Measurements from ENCODE around the gene TRIM71. TPM values are rescaled to one million over a fixed set of nuclear protein-coding genes. Genes with fewer than 3 reads are reported as not detected.
A peak's percentile ranks its signal among the peaks of the same experiment; 100 is the strongest.

TRIM71 gene
- total and polyA plus RNA-seq, 2 of the 13 experiments (the other 11 are each of a cell fraction or from before 2014, with no cell fraction given) = 21.7 to 76.9 TPM

- TF ChIP-seq ZNF142 (CRISPR knock-in tag; IDR thresholded peaks at IDR 0.05) (no peak), ZNF850 (CRISPR knock-in tag; conservative IDR thresholded peaks at IDR 0.05) (0 out of 2 replicates have a peak, but pooled peaks have one; percentile 41), SOX5 (CRISPR knock-in tag; IDR thresholded peaks at IDR 0.05; ENCODE audit: borderline replicate concordance) (no peak; the same call in 1 of the 2 replicates), ZNF34 (CRISPR knock-in tag; IDR thresholded peaks at IDR 0.05; ENCODE audit: borderline replicate concordance) (no peak), ISL2 (CRISPR knock-in tag; IDR thresholded peaks at IDR 0.05) (no peak), CHCHD3 (CRISPR knock-in tag; IDR thresholded peaks at IDR 0.05) (no peak), ZNF761 (CRISPR knock-in tag; conservative IDR thresholded peaks at IDR 0.05) (no peak), NFRKB (IDR thresholded peaks at IDR 0.05) (no peak), ZNF431 (CRISPR knock-in tag; IDR thresholded peaks at IDR 0.05; ENCODE audit: borderline replicate concordance, low read depth) (no peak), TBL1XR1 (IDR thresholded peaks at IDR 0.05; ENCODE audit: borderline replicate concordance, low read length, partially characterized antibody) (no peak), SKI (IDR thresholded peaks at IDR 0.05; ENCODE audit: partially characterized antibody) (no peak), ZEB1 (IDR thresholded peaks at IDR 0.05; ENCODE audit: insufficient replicate concordance, low read depth) (no peak), ZNF143 (CRISPR knock-in tag; IDR thresholded peaks at IDR 0.05) (0 out of 2 replicates have a peak, but pooled peaks have one; percentile 14), ATRX (CRISPR knock-in tag; IDR thresholded peaks at IDR 0.05; ENCODE audit: borderline replicate concordance) (no peak), TAF1 (CRISPR knock-in tag; IDR thresholded peaks at IDR 0.05) (no peak), HNRNPH1 (optimal IDR thresholded peaks at IDR 0.05; ENCODE audit: low read depth, low read length) (no peak)
- TF ChIP-seq, protein P1, sequence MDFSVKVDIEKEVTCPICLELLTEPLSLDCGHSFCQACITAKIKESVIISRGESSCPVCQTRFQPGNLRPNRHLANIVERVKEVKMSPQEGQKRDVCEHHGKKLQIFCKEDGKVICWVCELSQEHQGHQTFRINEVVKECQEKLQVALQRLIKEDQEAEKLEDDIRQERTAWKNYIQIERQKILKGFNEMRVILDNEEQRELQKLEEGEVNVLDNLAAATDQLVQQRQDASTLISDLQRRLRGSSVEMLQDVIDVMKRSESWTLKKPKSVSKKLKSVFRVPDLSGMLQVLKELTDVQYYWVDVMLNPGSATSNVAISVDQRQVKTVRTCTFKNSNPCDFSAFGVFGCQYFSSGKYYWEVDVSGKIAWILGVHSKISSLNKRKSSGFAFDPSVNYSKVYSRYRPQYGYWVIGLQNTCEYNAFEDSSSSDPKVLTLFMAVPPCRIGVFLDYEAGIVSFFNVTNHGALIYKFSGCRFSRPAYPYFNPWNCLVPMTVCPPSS (IDR thresholded peaks at IDR 0.05) = no peak
- TF ChIP-seq, protein P2, sequence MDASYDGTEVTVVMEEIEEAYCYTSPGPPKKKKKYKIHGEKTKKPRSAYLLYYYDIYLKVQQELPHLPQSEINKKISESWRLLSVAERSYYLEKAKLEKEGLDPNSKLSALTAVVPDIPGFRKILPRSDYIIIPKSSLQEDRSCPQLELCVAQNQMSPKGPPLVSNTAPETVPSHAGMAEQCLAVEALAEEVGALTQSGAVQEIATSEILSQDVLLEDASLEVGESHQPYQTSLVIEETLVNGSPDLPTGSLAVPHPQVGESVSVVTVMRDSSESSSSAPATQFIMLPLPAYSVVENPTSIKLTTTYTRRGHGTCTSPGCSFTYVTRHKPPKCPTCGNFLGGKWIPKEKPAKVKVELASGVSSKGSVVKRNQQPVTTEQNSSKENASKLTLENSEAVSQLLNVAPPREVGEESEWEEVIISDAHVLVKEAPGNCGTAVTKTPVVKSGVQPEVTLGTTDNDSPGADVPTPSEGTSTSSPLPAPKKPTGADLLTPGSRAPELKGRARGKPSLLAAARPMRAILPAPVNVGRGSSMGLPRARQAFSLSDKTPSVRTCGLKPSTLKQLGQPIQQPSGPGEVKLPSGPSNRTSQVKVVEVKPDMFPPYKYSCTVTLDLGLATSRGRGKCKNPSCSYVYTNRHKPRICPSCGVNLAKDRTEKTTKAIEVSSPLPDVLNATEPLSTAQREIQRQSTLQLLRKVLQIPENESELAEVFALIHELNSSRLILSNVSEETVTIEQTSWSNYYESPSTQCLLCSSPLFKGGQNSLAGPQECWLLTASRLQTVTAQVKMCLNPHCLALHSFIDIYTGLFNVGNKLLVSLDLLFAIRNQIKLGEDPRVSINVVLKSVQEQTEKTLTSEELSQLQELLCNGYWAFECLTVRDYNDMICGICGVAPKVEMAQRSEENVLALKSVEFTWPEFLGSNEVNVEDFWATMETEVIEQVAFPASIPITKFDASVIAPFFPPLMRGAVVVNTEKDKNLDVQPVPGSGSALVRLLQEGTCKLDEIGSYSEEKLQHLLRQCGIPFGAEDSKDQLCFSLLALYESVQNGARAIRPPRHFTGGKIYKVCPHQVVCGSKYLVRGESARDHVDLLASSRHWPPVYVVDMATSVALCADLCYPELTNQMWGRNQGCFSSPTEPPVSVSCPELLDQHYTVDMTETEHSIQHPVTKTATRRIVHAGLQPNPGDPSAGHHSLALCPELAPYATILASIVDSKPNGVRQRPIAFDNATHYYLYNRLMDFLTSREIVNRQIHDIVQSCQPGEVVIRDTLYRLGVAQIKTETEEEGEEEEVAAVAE (CRISPR knock-in tag; IDR thresholded peaks at IDR 0.05; ENCODE audit: borderline replicate concordance) = no peak
- TF ChIP-seq, protein P3, sequence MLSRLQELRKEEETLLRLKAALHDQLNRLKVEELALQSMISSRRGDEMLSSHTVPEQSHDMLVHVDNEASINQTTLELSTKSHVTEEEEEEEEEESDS (CRISPR knock-in tag; IDR thresholded peaks at IDR 0.05; ENCODE audit: borderline replicate concordance) = no peak
These were observed 37.6 kb upstream of the TRIM71 start (continued) for GRCh38 chr3:32780071-32780734.

Measured in HepG2 (cell line).